Measurements from ENCODE around the gene RDX. TPM values are rescaled to one million over a fixed set of nuclear protein-coding genes. Genes with fewer than 3 reads are reported as not detected.

The RDX gene
- 100 to 1,000 TPM in 1 of 2 donors, 10 to 100 TPM in 1; 97.5 to 100 TPM for total RNA-seq
- long read RNA-seq, full-length matches to known transcripts = 5 of 20 reads
- long read RNA-seq, partial matches to known transcripts = 9 of 20 reads
- long read RNA-seq, other reads (novel, unspliced or antisense) = 6 of 20 reads

- DNase-seq (peak; percentile 86), ATAC-seq (peak; percentile 92 to 93)
- intact Hi-C loops (cut with DNase I) = loop anchor here in 1 of 2 donors (5.0 kb wide), 1 partner anchor 76 kb away; no protein-coding TSS in a partner anchor
Measured at GRCh38 chr11:110296226-110297075, at the start of gene RDX. Gene RDX (minus strand): TSS chr11:110296614. CDS start chr11:110279692, 16,922 bp downstream.

GRCh38 chr11:110345743-110346142 lies 49.3 kb upstream of the RDX start:
- intact Hi-C loops (cut with DNase I) = no loop called here
- no peak for ATAC-seq
- DNase-seq = no peak

GRCh38 chr11:110340436-110340835 lies 44.0 kb upstream of the RDX start:
- intact Hi-C loops (cut with DNase I) = no loop called here
- ATAC-seq (no peak), DNase-seq (no peak)

GRCh38 chr11:110339456-110340250 lies 43.2 kb upstream of the RDX start:
- no peak for ATAC-seq
- intact Hi-C loops (cut with DNase I) = no loop called here
- no peak for DNase-seq

GRCh38 chr11:110338684-110339083 lies 42.3 kb upstream of the RDX start:
- no peak for DNase-seq
- intact Hi-C loops (cut with DNase I) = no loop called here
- no peak for ATAC-seq

GRCh38 chr11:110337570-110338193 lies 41.3 kb upstream of the RDX start:
- no peak for ATAC-seq
- intact Hi-C loops (cut with DNase I) = no loop called here
- no peak for DNase-seq

- ATAC-seq (no peak), DNase-seq (no peak)
- intact Hi-C loops (cut with DNase I) = no loop called here
Measured at GRCh38 chr11:110336054-110336453, 39.6 kb upstream of the RDX start.

- ATAC-seq (no peak), DNase-seq (no peak)
- intact Hi-C loops (cut with DNase I) = no loop called here
Measured at GRCh38 chr11:110335358-110335757, 38.9 kb upstream of the RDX start.

GRCh38 chr11:110331626-110332025 lies 35.2 kb upstream of the RDX start:
- DNase-seq = no peak
- intact Hi-C loops (cut with DNase I) = no loop called here
- no peak for ATAC-seq

- ATAC-seq (no peak), DNase-seq (no peak)
- intact Hi-C loops (cut with DNase I) = no loop called here
Measured at GRCh38 chr11:110329445-110329844, 33.0 kb upstream of the RDX start.

GRCh38 chr11:110327508-110327907 lies 31.1 kb upstream of the RDX start:
- DNase-seq (no peak), ATAC-seq (no peak)
- intact Hi-C loops (cut with DNase I) = no loop called here

GRCh38 chr11:110323786-110324185 lies 27.4 kb upstream of the RDX start:
- no peak for ATAC-seq
- no peak for DNase-seq

GRCh38 chr11:110319501-110319900 lies 23.1 kb upstream of the RDX start:
- ATAC-seq = no peak
- intact Hi-C loops (cut with DNase I) = no loop called here
- DNase-seq = no peak

More at GRCh38 chr11:110323786-110324185, 27.4 kb upstream of the RDX start:
- intact Hi-C loops (cut with DNase I) = no loop called here

- no peak for DNase-seq
- peak in 1 of 2 donors; percentile 41 for ATAC-seq
- intact Hi-C loops (cut with DNase I) = no loop called here
Measured at GRCh38 chr11:110318638-110319404, 22.4 kb upstream of the RDX start.

- ATAC-seq (peak; percentile 34 to 65), DNase-seq (no peak)
- intact Hi-C loops (cut with DNase I) = no loop called here
Measured at GRCh38 chr11:110317516-110317932, 21.1 kb upstream of the RDX start.

GRCh38 chr11:110314366-110315095 lies 18.1 kb upstream of the RDX start:
- DNase-seq = no peak
- intact Hi-C loops (cut with DNase I) = no loop called here
- no peak for ATAC-seq

- DNase-seq (no peak), ATAC-seq (no peak)
- intact Hi-C loops (cut with DNase I) = no loop called here
Measured at GRCh38 chr11:110312670-110313069, 16.3 kb upstream of the RDX start.
